Fibroblast of lung (primary cell): ENCODE measurements around the gene PLD1.

ENCODE experiments used
- CTCF ChIP-seq, 2 donors: IDR thresholded peaks in 1 of 2; conservative IDR thresholded peaks in 1 of 2; 1 replicate in 1 of 2; 2 replicates in 1 of 2; pipeline ENCODE4 v1.5.1; 2011 to 2012; ENCODE audit warnings: low read length in 2 of 2, control low read depth in 1 of 2, inconsistent platforms in 1 of 2, low read depth in 1 of 2, mild to moderate bottlenecking in 1 of 2
- EZH2 ChIP-seq: IDR thresholded peaks from 2 replicates; pipeline ENCODE4 v1.5.1; 2012; ENCODE audit warnings: low read length, control low read depth, mild to moderate bottlenecking; ENCODE audit errors: missing control alignments

DNA sequence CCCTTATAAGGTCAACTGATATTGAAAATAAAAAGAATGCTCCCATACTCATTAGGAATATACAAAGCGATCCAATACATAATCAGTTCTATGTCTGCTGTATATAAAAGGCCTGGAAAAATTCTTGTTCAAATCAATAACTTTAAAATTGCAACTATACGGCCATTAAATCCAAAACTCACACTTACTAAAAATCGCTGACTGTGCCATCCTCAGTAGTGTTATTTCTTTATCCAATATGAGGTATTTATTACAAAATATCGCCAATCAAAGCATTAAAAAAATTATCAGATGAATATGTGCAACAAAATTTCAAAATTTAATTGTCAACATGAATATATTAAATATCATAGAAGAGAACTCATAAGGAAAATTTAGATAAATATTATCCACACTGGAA, 146.5 kb downstream of the PLD1 start:
- TF ChIP-seq CTCF (conservative IDR thresholded peaks at IDR 0.05 in 1 of 2, IDR thresholded peaks at IDR 0.05 in 1 of 2; ENCODE audit: low read depth in 1 of 2, low read length in 2 of 2) (no peak), EZH2 (no peak)
